Head of caudate nucleus (tissue), 42 donors: ENCODE measurements around the gene ERMP1.
"Not testable (repeated sequence)": the region's sequence is repeated elsewhere in the genome, so short reads cannot be mapped to it uniquely, and the experiment has no call there.

ENCODE experiments used
- DNase-seq, 42 donors: peaks; one replicate each; pipeline versions ENCODE4 v3.0.0 to v3.0.0-alpha.2; 2020 to 2021; ENCODE audit warnings: mixed read lengths in 7 of 42
- intact Hi-C: fragments of 100-400 bp; cut with DNase I; formaldehyde crosslinking; loops from one replicate; pipeline ENCODE4 v1.15.0; 2022

The ERMP1 gene

DNA sequence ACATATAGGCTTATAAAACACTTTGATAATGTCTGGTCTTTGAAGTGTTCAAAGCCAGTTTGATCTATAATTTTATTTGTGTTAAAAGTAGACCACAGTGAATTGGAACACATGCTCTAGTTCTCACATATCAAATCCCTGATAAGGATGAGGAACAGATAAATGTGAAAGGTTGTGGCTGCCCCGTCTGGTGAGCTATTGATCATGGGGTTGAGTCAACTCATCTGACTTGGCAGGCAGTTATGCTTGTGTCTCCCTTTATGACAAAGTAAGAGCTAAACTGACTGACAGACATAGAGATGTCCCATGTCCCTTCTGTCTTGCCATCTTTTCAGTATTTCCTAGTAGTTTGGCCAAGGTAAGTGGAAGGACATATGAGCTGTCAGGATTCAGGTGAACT, 2.9 kb upstream of the ERMP1 start:
- no peak for DNase-seq
- intact Hi-C loops: loop anchor here (10.0 kb wide), 2 partner anchors 179 to 201 kb away; partner anchors contain the start of gene RANBP6

DNA sequence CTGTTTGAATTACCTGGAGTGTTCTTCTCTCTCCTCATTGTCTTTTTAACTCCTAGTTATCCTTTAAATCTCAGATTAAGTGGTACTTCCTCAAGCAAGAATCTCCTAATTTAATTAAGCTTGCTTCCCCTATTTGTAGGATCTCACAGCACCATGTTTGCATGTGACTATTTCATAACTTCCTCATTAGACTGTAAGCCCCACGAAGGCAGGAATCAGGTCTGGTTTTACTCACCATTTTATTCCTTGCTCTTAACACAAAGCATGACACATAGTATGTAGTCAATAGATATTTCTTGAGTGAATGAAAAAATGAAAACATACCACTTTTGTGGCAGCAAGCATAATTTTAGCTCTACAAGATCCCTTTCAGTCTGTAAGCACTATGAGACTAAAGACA, 1.3 kb upstream of the ERMP1 start:
- intact Hi-C loops: loop anchor here (10.0 kb wide), 2 partner anchors 181 to 199 kb away; partner anchors contain the start of gene RANBP6

DNA sequence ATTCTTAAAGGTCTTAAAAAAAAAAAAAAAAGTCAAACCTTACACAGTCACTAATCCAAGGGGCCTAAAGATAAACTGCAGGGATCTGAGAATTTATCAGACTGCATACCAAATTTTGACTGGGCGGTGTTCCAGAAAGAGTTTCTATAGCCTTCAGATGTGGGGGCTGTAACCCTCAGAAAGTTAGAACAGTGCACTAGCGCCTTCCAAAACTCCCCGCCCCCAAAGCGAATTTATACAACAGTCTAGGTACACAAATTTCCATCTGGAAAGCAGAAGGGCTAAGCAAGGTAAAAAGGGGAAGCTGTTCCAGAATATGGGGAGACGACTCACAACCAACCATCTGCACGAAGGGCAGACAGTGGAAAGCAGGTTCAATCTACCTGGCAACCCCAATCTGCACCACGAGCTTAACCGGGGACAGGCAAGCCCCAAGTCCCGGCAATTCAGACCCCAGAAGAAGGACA, 813 bp downstream of the ERMP1 start:
- intact Hi-C loops: loop anchor here (10.0 kb wide), 2 partner anchors 183 to 197 kb away; partner anchors contain the start of gene RANBP6
- DNase-seq: peak in 10 of 42 donors; percentile 7 to 56 (median 27)

More for the DNA sequence above, 1.3 kb upstream of the ERMP1 start:
- no peak for DNase-seq

GRCh38 chr9:5825895-5826622, 6.9 kb downstream of the ERMP1 start:
- intact Hi-C loops: no loop called here

GRCh38 chr9:5825223-5825622, 7.7 kb downstream of the ERMP1 start:
- intact Hi-C loops: no loop called here

More at GRCh38 chr9:5825895-5826622, 6.9 kb downstream of the ERMP1 start:
- no peak for DNase-seq

DNA sequence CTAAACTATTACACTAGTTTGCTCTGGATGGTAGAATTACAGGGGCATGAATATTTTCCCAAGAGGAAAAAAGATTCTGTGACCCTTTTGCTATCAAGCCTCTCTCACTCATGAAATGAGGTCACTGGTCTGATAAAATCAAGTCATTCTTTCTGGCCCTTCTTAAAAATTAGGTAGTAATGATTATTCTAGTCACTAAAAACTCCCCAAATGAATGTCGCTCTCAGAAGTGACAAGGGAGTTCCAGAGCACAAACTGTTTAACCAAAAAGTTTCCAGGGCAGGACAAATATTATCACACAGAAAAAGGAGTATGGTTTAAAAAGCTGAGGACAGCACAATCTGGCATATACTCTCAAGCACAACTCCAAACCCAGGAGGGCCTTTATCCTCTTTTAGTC, 12.5 kb downstream of the ERMP1 start:
- intact Hi-C loops: no loop called here
- no peak for DNase-seq

More at GRCh38 chr9:5825223-5825622, 7.7 kb downstream of the ERMP1 start:
- DNase-seq: peak in 9 of 42 donors; percentile 16 to 64 (median 26)

DNA sequence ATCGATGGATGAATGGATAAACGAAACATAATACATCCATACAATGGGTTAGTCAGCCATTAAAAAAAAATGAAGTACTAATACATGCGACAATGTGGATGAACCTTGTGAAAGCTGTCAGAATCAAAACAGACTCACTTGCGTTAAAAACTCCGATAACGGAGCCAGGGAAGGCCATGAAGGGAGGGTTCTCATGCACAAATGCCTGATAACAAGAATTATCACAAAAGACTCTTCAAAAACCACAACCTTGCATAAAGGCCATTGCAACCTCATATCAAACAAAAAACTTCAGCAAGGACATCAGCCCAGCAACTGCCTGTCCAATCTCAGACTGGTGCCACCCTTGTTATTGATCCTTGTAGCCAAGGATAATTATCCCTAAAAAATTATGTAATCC, 13.7 kb downstream of the ERMP1 start:
- intact Hi-C loops: no loop called here
- DNase-seq: no peak

DNA sequence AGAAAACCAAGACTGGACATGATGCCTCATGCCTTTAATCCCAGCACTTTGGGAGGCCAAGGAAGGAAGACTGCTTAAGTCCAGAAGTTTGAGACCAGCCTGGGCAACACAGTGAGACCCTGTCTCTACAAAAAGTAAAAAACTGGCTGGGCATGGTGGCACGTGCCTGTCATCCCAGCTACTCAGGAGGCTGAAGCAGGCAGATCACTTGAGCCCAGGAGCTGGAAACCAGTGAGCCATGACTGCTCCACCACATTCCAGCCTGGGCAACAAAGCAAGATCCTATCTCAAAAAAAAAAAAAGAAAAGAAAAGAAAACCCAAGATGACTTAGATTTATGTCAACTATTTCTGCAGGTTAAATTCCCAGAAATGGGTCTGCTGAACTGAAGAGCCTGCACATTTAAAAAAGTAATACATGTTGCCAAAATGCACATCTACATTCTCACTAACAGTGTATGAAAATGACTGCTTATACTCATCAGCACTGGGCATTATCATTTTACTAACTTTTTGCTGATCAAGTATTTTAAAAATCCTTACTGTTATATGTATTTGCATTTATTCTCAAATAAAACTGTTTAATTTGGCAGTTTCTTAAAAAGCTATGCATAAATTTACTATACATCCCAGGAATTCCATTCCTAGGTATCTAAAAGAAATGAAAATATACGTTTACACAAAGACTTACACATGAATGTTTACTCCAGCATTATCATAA, 14.3 kb downstream of the ERMP1 start:
- no peak for DNase-seq
- intact Hi-C loops: no loop called here

GRCh38 chr9:5817862-5818261, 15.1 kb downstream of the ERMP1 start:
- DNase-seq: no peak
- intact Hi-C loops: no loop called here

DNA sequence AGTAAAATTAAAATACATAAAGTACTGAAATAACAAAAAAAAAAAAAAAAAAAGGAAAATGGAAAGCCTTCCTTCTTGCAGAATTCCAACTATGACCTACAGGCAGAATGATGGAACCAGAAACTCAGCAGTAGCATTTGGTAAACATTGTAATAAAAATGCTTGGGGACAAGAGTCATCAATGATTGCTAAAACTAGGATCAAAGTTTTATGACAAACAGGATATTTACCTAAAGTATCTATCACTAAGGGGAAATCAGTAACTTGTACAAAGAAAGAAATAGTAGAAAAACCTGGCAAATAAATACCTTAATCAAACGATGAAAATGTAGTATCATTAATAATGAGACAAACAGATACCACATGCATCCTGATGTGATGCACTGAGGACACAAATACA, 17.5 kb downstream of the ERMP1 start:
- intact Hi-C loops: no loop called here
- no peak for DNase-seq

DNA sequence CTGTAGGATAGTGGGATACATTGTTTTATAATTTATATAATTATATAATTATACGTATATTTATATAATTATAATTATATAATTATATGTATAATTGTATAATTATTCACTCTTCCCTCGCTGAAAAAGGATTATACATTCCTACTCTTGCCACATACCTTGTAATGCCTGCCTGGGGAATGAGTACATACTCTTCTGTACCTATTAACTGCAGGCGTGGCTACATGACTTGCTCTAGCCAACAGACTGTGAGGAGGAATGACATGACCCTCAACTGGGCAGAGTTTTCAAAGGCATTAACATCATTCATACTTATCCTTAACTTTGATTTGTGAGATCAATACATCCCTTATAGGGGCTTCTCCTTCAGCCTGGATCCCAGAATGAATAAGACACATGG, 19.1 kb downstream of the ERMP1 start:
- intact Hi-C loops: no loop called here
- DNase-seq: no peak

- no peak for DNase-seq
- intact Hi-C loops: no loop called here
Observed at GRCh38 chr9:5811751-5812150, 21.2 kb downstream of the ERMP1 start.

DNA sequence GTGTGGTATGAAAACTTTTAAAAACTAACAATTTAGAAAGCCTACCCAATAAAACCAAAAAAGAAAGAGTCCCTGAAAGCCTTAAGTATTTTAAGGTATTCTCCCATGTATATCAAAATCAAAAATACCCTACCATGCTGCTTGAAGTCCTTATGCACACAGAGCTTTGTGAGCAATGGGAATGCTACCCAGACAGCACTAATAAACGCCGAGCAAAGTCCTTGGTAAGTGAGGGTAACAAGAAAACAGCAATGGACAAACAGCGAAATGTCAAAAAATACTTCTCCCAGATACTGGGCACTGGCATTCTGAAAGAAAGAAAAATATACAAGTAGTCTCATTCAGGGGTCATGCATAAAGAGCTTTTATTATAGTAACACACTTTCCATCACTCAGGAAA, 27.4 kb downstream of the ERMP1 start:
- DNase-seq: no peak
- intact Hi-C loops: no loop called here

DNA sequence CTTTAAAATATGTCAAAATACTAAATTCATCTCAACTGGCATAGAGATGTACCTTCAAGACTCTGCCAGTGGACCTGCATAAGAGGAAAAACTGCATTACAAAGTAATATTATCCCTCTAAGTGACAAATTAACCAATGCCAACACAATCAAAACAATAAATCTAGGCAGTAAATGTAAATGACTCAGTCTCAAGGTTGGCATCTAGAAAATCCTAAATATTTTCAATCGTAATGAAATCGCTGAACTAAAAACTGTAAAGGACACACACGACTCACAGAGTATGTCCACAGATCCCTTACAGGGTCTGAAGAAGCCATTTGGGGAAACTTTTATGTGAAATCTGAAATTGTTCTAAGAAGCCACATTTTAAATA, 31.2 kb downstream of the ERMP1 start:
- DNase-seq: no peak
- intact Hi-C loops: no loop called here

DNA sequence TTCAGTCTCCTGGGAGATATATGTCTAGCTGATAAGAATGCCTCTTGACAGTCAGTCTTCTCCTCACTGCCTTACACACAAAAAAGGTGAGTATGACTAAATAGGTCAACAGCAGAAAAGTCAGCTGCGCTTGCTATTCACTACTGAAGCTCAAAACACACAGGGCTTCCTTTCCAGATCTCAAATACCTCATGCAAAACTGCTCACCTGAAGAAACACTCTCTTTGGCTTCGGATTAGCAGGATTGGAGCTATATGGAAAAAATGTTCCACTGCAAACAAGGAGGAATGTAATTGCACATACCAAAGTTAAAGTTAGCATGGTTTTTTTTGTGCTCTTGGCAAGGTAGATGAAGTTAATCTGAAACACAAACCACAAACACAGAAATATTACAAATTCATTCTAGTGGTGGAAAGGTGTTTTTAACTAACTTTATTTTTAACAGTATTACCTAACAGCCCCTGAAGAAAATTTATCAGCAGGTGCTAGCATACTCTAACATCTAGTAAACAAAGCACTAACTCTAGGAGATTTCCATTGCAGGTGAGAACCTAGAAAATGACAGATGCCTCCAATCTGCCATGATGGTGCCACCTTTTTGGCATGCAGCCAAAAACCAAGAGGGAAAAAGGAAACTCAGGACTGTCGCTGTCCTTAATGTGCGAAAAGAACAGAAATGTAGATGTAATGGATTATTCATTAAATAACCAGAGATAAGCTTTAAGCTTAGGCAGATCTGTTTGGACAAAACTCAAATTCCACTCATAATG, 31.8 kb downstream of the ERMP1 start:
- DNase-seq: no peak
- intact Hi-C loops: no loop called here

GRCh38 chr9:5800378-5800777, 32.5 kb downstream of the ERMP1 start:
- intact Hi-C loops, DNase-seq: not testable (repeated sequence)

GRCh38 chr9:5799314-5799713, 33.6 kb downstream of the ERMP1 start:
- peak in 28 of 42 donors; percentile 12 to 76 (median 52) for DNase-seq
- intact Hi-C loops: no loop called here

DNA sequence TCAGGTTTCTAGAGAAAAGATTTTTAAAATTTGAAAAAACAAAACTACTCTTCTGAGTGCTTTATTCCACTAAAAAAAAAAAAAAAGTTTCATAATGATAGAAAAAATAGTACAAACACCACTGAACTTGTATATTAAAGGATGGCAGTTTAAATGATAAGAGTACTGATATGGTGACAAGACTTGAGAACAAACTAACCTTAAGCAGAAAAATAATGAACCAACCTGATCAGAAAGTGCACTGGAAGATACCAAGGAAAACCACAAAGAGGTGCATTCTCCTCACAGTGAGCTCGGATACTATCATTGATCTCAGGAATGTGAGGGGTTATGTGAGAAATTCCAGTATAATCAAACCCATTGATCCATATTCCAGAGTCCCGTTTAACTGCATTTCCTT, 34.3 kb downstream of the ERMP1 start:
- no peak for DNase-seq
- intact Hi-C loops: no loop called here

DNA sequence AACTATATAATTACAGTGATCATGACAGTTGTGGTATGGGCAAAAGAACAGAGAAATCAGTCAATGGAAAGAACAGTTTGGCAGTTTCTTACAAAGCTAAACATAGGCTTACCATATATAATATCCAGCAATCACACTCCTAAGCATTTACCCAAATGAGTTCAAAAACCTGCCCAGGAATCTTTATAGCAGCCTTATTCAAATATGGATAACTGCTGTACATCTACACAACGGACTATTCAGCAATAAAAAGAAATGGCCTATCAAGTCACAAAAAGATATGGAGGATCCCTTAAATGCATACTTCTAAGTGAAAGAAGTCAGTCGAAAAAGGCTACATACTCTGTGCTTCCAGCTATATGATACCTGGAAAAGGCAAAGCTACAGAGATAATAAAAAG, 36.6 kb downstream of the ERMP1 start:
- DNase-seq: no peak
- intact Hi-C loops: no loop called here

- DNase-seq: no peak
- intact Hi-C loops: no loop called here
Observed at GRCh38 chr9:5793812-5794211, 39.1 kb downstream of the ERMP1 start.
